Measurements from ENCODE around the gene SMPD3.

DNA sequence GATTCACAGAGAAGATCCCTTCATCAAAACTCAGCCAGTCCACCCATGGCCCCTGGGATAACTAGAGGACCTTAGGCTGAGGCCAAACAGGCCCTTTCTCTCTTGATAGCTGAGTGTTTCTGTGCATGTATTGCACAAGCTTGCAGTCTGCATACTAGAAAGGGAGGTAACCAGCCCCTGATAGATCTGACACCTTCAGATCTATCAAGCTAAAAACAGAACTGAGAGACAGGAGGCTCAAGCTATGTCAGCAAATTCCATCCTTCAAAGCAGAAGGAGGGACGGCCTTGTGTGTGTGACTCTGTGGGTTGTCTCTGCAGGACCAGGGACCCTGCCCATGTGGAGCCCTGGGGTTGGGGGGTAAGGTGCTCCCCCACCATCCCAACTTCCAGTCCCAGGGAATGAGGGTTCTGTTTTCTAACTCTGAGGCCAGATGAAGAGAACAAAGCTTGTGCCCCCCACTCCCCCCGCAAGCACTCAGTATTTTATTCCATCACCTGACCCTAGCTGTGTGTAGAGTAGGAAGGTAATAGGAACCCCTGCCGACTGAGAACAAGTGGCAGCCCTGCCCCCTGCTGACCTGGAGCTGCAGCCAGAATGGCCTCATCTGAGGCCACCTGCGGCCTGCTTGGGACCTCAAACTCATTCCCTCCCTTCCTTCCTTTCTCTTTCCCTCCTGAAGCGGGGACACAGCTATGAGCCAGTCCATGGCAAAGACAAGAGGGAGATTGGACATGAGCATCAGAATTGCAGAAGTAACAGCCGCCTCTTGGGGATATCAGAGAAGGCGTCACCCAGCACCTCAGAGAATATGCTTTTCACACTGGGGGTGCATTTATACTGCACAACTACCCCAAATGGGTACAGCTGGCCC is 63.8 kb downstream of the SMPD3 start:
- TF ChIP-seq, protein P1, sequence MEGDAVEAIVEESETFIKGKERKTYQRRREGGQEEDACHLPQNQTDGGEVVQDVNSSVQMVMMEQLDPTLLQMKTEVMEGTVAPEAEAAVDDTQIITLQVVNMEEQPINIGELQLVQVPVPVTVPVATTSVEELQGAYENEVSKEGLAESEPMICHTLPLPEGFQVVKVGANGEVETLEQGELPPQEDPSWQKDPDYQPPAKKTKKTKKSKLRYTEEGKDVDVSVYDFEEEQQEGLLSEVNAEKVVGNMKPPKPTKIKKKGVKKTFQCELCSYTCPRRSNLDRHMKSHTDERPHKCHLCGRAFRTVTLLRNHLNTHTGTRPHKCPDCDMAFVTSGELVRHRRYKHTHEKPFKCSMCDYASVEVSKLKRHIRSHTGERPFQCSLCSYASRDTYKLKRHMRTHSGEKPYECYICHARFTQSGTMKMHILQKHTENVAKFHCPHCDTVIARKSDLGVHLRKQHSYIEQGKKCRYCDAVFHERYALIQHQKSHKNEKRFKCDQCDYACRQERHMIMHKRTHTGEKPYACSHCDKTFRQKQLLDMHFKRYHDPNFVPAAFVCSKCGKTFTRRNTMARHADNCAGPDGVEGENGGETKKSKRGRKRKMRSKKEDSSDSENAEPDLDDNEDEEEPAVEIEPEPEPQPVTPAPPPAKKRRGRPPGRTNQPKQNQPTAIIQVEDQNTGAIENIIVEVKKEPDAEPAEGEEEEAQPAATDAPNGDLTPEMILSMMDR (IDR thresholded peaks at IDR 0.05), result no peak
- TF ChIP-seq POLR2A (IDR thresholded peaks at IDR 0.05), result no peak
